Naive thymus-derived CD8-positive, alpha-beta T cell (primary cell): ENCODE results near the gene RUNX3. TPM values are rescaled to one million over a fixed set of nuclear protein-coding genes. Genes with fewer than 3 reads are reported as not detected.

Source experiments
- ATAC-seq, 2 donors: fragments of 150-1000 bp; cut with Tn5 transposase in 1 of 2; sonication (Bioruptor Pico), chemical (Tn5 transposase) in 1 of 2; 1 replicate in 1 of 2; 2 replicates in 1 of 2; pipeline ENCODE4 v1.10.0; 2021; ENCODE audit warnings: mild to moderate bottlenecking in 2 of 2, moderate library complexity in 2 of 2
- POLR2A ChIA-PET: fragments of 350-600 bp; sonication (Branson Sonifier 250); formaldehyde crosslinking; loops from one replicate; lab custom pipeline; 2021; ENCODE audit warnings: antibody characterized with exemption; lab: Charles Lee
- DNase-seq, 10 donors: peaks; one replicate each; pipeline versions ENCODE4 v3.0.0 to v3.0.0-alpha.2; 2020 to 2022
- H3K27ac Mint-ChIP-seq, 10 donors: one replicate each; pipeline ENCODE4 v1.8.0; 2020 to 2022; ENCODE audit warnings: mild to moderate bottlenecking in 10 of 10, mixed read lengths in 10 of 10, moderate library complexity in 4 of 10, inconsistent platforms in 1 of 10
- H3K27me3 Mint-ChIP-seq, 5 donors: one replicate each; pipeline ENCODE4 v1.8.0; 2021 to 2022; ENCODE audit warnings: mixed read lengths in 5 of 5
- H3K36me3 Mint-ChIP-seq, 3 donors: one replicate each; pipeline ENCODE4 v1.8.0; 2020 to 2022; ENCODE audit warnings: mixed read lengths in 3 of 3, mild to moderate bottlenecking in 2 of 3, inconsistent platforms in 1 of 3
- H3K4me1 Mint-ChIP-seq, 4 donors: one replicate each; pipeline ENCODE4 v1.8.0; 2021 to 2022; ENCODE audit warnings: mixed read lengths in 4 of 4
- H3K4me3 Mint-ChIP-seq, 10 donors: one replicate each; pipeline ENCODE4 v1.8.0; 2020 to 2022; ENCODE audit warnings: mild to moderate bottlenecking in 10 of 10, mixed read lengths in 10 of 10, moderate library complexity in 6 of 10, inconsistent platforms in 1 of 10
- H3K9me3 Mint-ChIP-seq, 9 donors: one replicate each; pipeline ENCODE4 v1.8.0; 2020 to 2022; ENCODE audit warnings: mixed read lengths in 9 of 9, mild to moderate bottlenecking in 3 of 9, inconsistent platforms in 1 of 9, moderate library complexity in 1 of 9
- polyA plus RNA-seq, 3 donors: library from polyadenylated mRNA; unstranded; fragments of 300-500 nt; fragmentation: Illumina TruSeq; gene quantifications; one replicate each; pipeline ENCODE4 v1.2.3, GENCODE V29; 2021
- total RNA-seq, 8 experiments: library from RNA in 2 of 8; stranded (reverse) in 2 of 8; gene quantifications; one replicate each; pipeline ENCODE4 v1.2.3 and lab custom pipeline; 2021 to 2026

The RUNX3 gene
- total and polyA plus RNA-seq, 5 experiments from 2014 or later, result 22.0 to 95.3 (median 64.0) TPM

GRCh38 chr1:24963099-24963872 lies 33.2 kb upstream of the RUNX3 start:
- Mint-ChIP-seq H3K4me1 (peaks cover 42 to 81% (median 78%) of the 10 kb centered on the region in 4 donors), H3K27ac (peak overlapping the region; percentile 95 to 98 (median 96)), H3K36me3 (peaks cover 0 to 4% (median 0%) of the 10 kb centered on the region in 3 donors), H3K4me3 (peak overlapping the region; percentile 86 to 97 (median 93)), H3K27me3 (no peaks in the 10 kb centered on the region), H3K9me3 (peaks cover 0 to 1% (median 0%) of the 10 kb centered on the region in 9 donors)
- POLR2A ChIA-PET, result interaction anchor here (1.2 to 10.3 kb wide), 15 partner anchors 9 to 144 kb away, joined by 3 to 137 read pairs (median 26); partner anchors contain the start of gene RUNX3
- peak; percentile 41 to 49 for ATAC-seq
- peak in 8 of 10 donors; percentile 41 to 81 (median 66) for DNase-seq

GRCh38 chr1:24961961-24962861 lies 32.1 kb upstream of the RUNX3 start:
- POLR2A ChIA-PET, result interaction anchor here (1.3 to 10.3 kb wide), 12 partner anchors 9 to 136 kb away, joined by 3 to 137 read pairs (median 29); partner anchors contain the start of gene RUNX3
- Mint-ChIP-seq H3K27me3 (no peaks in the 10 kb centered on the region), H3K4me3 (peak overlapping the region; percentile 86 to 97 (median 93)), H3K4me1 (peaks cover 44 to 90% (median 86%) of the 10 kb centered on the region in 4 donors), H3K9me3 (peaks cover 0 to 1% (median 0%) of the 10 kb centered on the region in 9 donors), H3K36me3 (peaks cover 0 to 4% (median 0%) of the 10 kb centered on the region in 3 donors), H3K27ac (peak overlapping the region; percentile 95 to 98 (median 96))
- no peak for ATAC-seq
- no peak for DNase-seq

GRCh38 chr1:24961334-24961733 lies 31.3 kb upstream of the RUNX3 start:
- no peak for DNase-seq
- POLR2A ChIA-PET, result interaction anchor here (1.3 to 8.7 kb wide), 6 partner anchors 26 to 74 kb away, joined by 3 to 95 read pairs (median 30); partner anchors contain the start of gene RUNX3
- H3K27ac Mint-ChIP-seq, result peak overlapping the region; percentile 36 to 97 (median 92)
- H3K4me1 Mint-ChIP-seq, result peaks cover 49 to 97% (median 86%) of the 10 kb centered on the region in 4 donors
- H3K27me3 Mint-ChIP-seq, result no peaks in the 10 kb centered on the region
- H3K4me3 Mint-ChIP-seq, result peak overlapping the region; percentile 86 to 97 (median 93)
- H3K9me3 Mint-ChIP-seq, result peaks cover 0 to 1% (median 0%) of the 10 kb centered on the region in 9 donors
- no peak for ATAC-seq
- H3K36me3 Mint-ChIP-seq, result peaks cover 0 to 9% (median 0%) of the 10 kb centered on the region in 3 donors

GRCh38 chr1:24960071-24960801 lies 30.2 kb upstream of the RUNX3 start:
- POLR2A ChIA-PET, result interaction anchor here (0.6 to 8.7 kb wide), 6 partner anchors 8 to 1443 kb away, joined by 3 to 95 read pairs (median 30); partner anchors contain the start of gene RUNX3
- Mint-ChIP-seq H3K27me3 (no peaks in the 10 kb centered on the region), H3K4me3 (peak overlapping the region in 6 of 10 donors; percentile 3 to 53 (median 26)), H3K9me3 (peaks cover 0 to 1% (median 0%) of the 10 kb centered on the region in 9 donors), H3K4me1 (peaks cover 47 to 98% (median 85%) of the 10 kb centered on the region in 4 donors), H3K27ac (peak overlapping the region in 8 of 10 donors; percentile 4 to 96 (median 69)), H3K36me3 (peaks cover 0 to 9% (median 1%) of the 10 kb centered on the region in 3 donors)
- DNase-seq, result no peak
- ATAC-seq, result no peak

GRCh38 chr1:24959623-24959975 lies 29.5 kb upstream of the RUNX3 start:
- POLR2A ChIA-PET, result interaction anchor here (0.6 to 8.7 kb wide), 6 partner anchors 8 to 1443 kb away, joined by 3 to 95 read pairs (median 30); partner anchors contain the start of gene RUNX3
- peak overlapping the region in 7 of 10 donors; percentile 4 to 96 (median 69) for H3K27ac Mint-ChIP-seq
- peak overlapping the region in 5 of 10 donors; percentile 25 to 53 (median 38) for H3K4me3 Mint-ChIP-seq
- no peaks in the 10 kb centered on the region for H3K9me3 Mint-ChIP-seq
- DNase-seq (no peak), ATAC-seq (no peak)
- H3K36me3 Mint-ChIP-seq, result peaks cover 0 to 12% (median 5%) of the 10 kb centered on the region in 3 donors
- peaks cover 47 to 98% (median 87%) of the 10 kb centered on the region in 4 donors for H3K4me1 Mint-ChIP-seq
- H3K27me3 Mint-ChIP-seq, result no peaks in the 10 kb centered on the region

- Mint-ChIP-seq H3K4me1 (peaks cover 47 to 98% (median 90%) of the 10 kb centered on the region in 4 donors), H3K9me3 (no peaks in the 10 kb centered on the region), H3K27ac (peak overlapping the region in 8 of 10 donors; percentile 47 to 91 (median 82)), H3K4me3 (peak overlapping the region in 5 of 10 donors; percentile 4 to 43 (median 39)), H3K27me3 (no peaks in the 10 kb centered on the region), H3K36me3 (peaks cover 0 to 12% (median 5%) of the 10 kb centered on the region in 3 donors)
- ATAC-seq (no peak), DNase-seq (no peak)
- POLR2A ChIA-PET, result interaction anchor here (1.3 to 8.7 kb wide), 4 partner anchors 30 to 81 kb away, joined by 3 to 95 read pairs (median 32); partner anchors contain the start of gene RUNX3
These were observed 28.9 kb upstream of the RUNX3 start for GRCh38 chr1:24958766-24959622.

- H3K36me3 Mint-ChIP-seq, result peaks cover 0 to 12% (median 5%) of the 10 kb centered on the region in 3 donors
These were observed 28.0 kb upstream of the RUNX3 start for GRCh38 chr1:24957808-24958752.

GRCh38 chr1:24957016-24957807 lies 27.1 kb upstream of the RUNX3 start:
- H3K27me3 Mint-ChIP-seq, result no peaks in the 10 kb centered on the region
- peak overlapping the region in 8 of 10 donors; percentile 26 to 69 (median 42) for H3K4me3 Mint-ChIP-seq
- POLR2A ChIA-PET, result interaction anchor here (0.9 to 2.8 kb wide), 4 partner anchors 10 to 66 kb away, joined by 3 to 9 read pairs (median 5); no protein-coding TSS in a partner anchor
- DNase-seq (no peak), ATAC-seq (no peak)
- peak overlapping the region in 9 of 10 donors; percentile 65 to 91 (median 79) for H3K27ac Mint-ChIP-seq
- no peaks in the 10 kb centered on the region for H3K9me3 Mint-ChIP-seq
- H3K4me1 Mint-ChIP-seq, result peaks cover 45 to 98% (median 92%) of the 10 kb centered on the region in 4 donors
- H3K36me3 Mint-ChIP-seq, result peaks cover 0 to 13% (median 5%) of the 10 kb centered on the region in 3 donors

More at GRCh38 chr1:24957808-24958752, 28.0 kb upstream of the RUNX3 start:
- DNase-seq (no peak), ATAC-seq (no peak)
- Mint-ChIP-seq H3K27ac (peak overlapping the region in 9 of 10 donors; percentile 29 to 91 (median 81)), H3K4me3 (peak overlapping the region in 7 of 10 donors; percentile 26 to 69 (median 42)), H3K4me1 (peaks cover 45 to 98% (median 92%) of the 10 kb centered on the region in 4 donors), H3K9me3 (no peaks in the 10 kb centered on the region), H3K27me3 (no peaks in the 10 kb centered on the region)
- POLR2A ChIA-PET, result interaction anchor here (0.9 to 2.8 kb wide), 3 partner anchors 11 to 65 kb away, joined by 3 to 9 read pairs (median 7); no protein-coding TSS in a partner anchor
